IMR-90 (cell line): ENCODE data around the gene CALCOCO1. TPM values are rescaled to one million over a fixed set of nuclear protein-coding genes. Genes with fewer than 3 reads are reported as not detected.

ENCODE experiments used
- ATAC-seq: fragments of 200-7000 bp; cut with Tn5 transposase; 2 replicates; pipeline ENCODE4 v1.9.1; 2020; ENCODE audit warnings: low read depth, mild to moderate bottlenecking, moderate library complexity
- BruUV-seq: library from RNA; stranded (reverse); fragments of 400-500 nt; replicated peaks from 2 replicates; lab custom pipeline; 2021; lab: Mats Ljungman, UMichigan
- CTCF ChIA-PET: fragments of 300-600 bp; formaldehyde crosslinking; extraction: SDS; loops from one replicate; lab custom pipeline; 2021; ENCODE audit warnings: antibody characterized with exemption; lab: Yijun Ruan, JAX
- POLR2A ChIA-PET: fragments of 300-600 bp; sonication (Branson Sonifier 250); formaldehyde crosslinking; loops from one replicate; lab custom pipeline; 2022; ENCODE audit warnings: antibody characterized with exemption; ENCODE audit not compliant: unreplicated experiment; lab: Charles Lee
- DNase-seq: peaks from one replicate; pipeline ENCODE4 v3.0.0; 2013
- H2AFZ ChIP-seq: replicated peaks from 2 replicates; pipeline ENCODE3; 2013; ENCODE audit warnings: low read length, mild to moderate bottlenecking; ENCODE audit not compliant: poor library complexity
- H2AK5ac ChIP-seq: 2 replicates; pipeline ENCODE4 v1.6.1; 2013; ENCODE audit warnings: low read depth, low read length, inconsistent platforms
- H2AK9ac ChIP-seq: replicated peaks from 2 replicates; pipeline ENCODE3; 2013; ENCODE audit warnings: mild to moderate bottlenecking, low read depth, low read length, moderate library complexity; ENCODE audit not compliant: poor library complexity
- H2BK120ac ChIP-seq: 2 replicates; pipeline ENCODE4 v1.6.1; 2013; ENCODE audit warnings: low read depth, low read length, inconsistent platforms
- H2BK15ac ChIP-seq: 3 replicates; pipeline ENCODE4 v1.6.1; 2013; ENCODE audit warnings: low read depth, low read length, inconsistent platforms
- H2BK20ac ChIP-seq: 2 replicates; pipeline ENCODE4 v1.6.1; 2013; ENCODE audit warnings: low read depth, mild to moderate bottlenecking, inconsistent platforms, low read length, moderate library complexity
- H2BK5ac ChIP-seq: 2 replicates; pipeline ENCODE4 v1.6.1; 2013; ENCODE audit warnings: mild to moderate bottlenecking, low read depth, low read length, inconsistent platforms; ENCODE audit not compliant: poor library complexity, severe bottlenecking
- H3K14ac ChIP-seq: replicated peaks from 2 replicates; pipeline ENCODE4 v1.6.1; 2013; ENCODE audit warnings: low read depth, low read length, inconsistent platforms
- H3K18ac ChIP-seq: 2 replicates; pipeline ENCODE4 v1.6.1; 2013; ENCODE audit warnings: low read depth, low read length, control low read depth
- H3K23ac ChIP-seq: 2 replicates; pipeline ENCODE4 v1.6.1; 2013; ENCODE audit warnings: low read depth, low read length, inconsistent platforms
- H3K27ac ChIP-seq: 2 replicates; pipeline ENCODE4 v1.5.1; 2013; ENCODE audit warnings: mild to moderate bottlenecking, control low read depth, low read length; ENCODE audit not compliant: insufficient read depth
- H3K27me3 ChIP-seq: 2 replicates; pipeline ENCODE4 v1.6.1; 2013; ENCODE audit warnings: low read length; ENCODE audit not compliant: control insufficient read depth, insufficient read depth
- H3K36me3 ChIP-seq: 2 replicates; pipeline ENCODE4 v1.6.1; 2013; ENCODE audit warnings: low read length, mixed read lengths; ENCODE audit not compliant: control insufficient read depth, insufficient read depth
- H3K4ac ChIP-seq: 2 replicates; pipeline ENCODE4 v1.6.1; 2013; ENCODE audit warnings: low read depth, low read length, inconsistent platforms
- H3K4me1 ChIP-seq: 2 replicates; pipeline ENCODE4 v1.6.1; 2013; ENCODE audit warnings: low read length, mixed read lengths; ENCODE audit not compliant: control insufficient read depth, insufficient read depth
- H3K4me2 ChIP-seq: 2 replicates; pipeline ENCODE4 v1.6.1; 2013; ENCODE audit warnings: low read depth, mild to moderate bottlenecking, control low read depth, low read length, moderate library complexity
- H3K4me3 ChIP-seq: 2 replicates; pipeline ENCODE4 v1.5.1; 2013; ENCODE audit warnings: low read depth, mild to moderate bottlenecking, control low read depth, low read length, moderate library complexity; ENCODE audit not compliant: insufficient read depth
- H3K56ac ChIP-seq: 2 replicates; pipeline ENCODE4 v1.6.1; 2013; ENCODE audit warnings: low read length, inconsistent platforms; ENCODE audit not compliant: insufficient read depth; ENCODE audit errors: extremely low read depth
- H3K79me1 ChIP-seq, 2 experiments: 2 replicates each; pipeline ENCODE4 v1.6.1; 2013; ENCODE audit warnings: low read length in 2 of 2, inconsistent platforms in 1 of 2, low read depth in 1 of 2
- H3K9ac ChIP-seq: 2 replicates; pipeline ENCODE4 v1.6.1; 2013; ENCODE audit warnings: low read depth, low read length, control low read depth
- H3K9me1 ChIP-seq: 2 replicates; pipeline ENCODE4 v1.6.1; 2013; ENCODE audit warnings: low read length, inconsistent platforms; ENCODE audit not compliant: insufficient read depth
- H3K9me3 ChIP-seq: 2 replicates; pipeline ENCODE4 v1.6.1; 2013; ENCODE audit warnings: low read length; ENCODE audit not compliant: control insufficient read depth, insufficient read depth
- H4K20me1 ChIP-seq: 2 replicates; pipeline ENCODE4 v1.6.1; 2013; ENCODE audit warnings: low read length, inconsistent platforms; ENCODE audit not compliant: insufficient read depth
- H4K5ac ChIP-seq: 2 replicates; pipeline ENCODE4 v1.6.1; 2013; ENCODE audit warnings: mild to moderate bottlenecking, low read depth, low read length, control low read depth
- H4K8ac ChIP-seq, 2 experiments: 2 replicates each; pipeline ENCODE4 v1.6.1; 2013; ENCODE audit warnings: low read depth in 2 of 2, low read length in 2 of 2, control low read depth in 1 of 2, inconsistent platforms in 1 of 2
- H4K91ac ChIP-seq: 2 replicates; pipeline ENCODE4 v1.6.1; 2013; ENCODE audit warnings: low read depth, low read length, inconsistent platforms; ENCODE audit not compliant: insufficient read depth
- BHLHE40 ChIP-seq: fragments of 150-350 bp; IDR thresholded peaks from 2 replicates; pipeline ENCODE4 v1.6.1; 2016; ENCODE audit warnings: mild to moderate bottlenecking, low read depth, low read length
- CEBPB ChIP-seq: IDR thresholded peaks from 2 replicates; pipeline ENCODE4 v1.6.1; 2012; ENCODE audit warnings: low read depth, low read length, improper control_type of control experiment
- CHD1 ChIP-seq: IDR thresholded peaks from 2 replicates; pipeline ENCODE4 v1.6.1; 2012; ENCODE audit warnings: low read depth, low read length, improper control_type of control experiment
- FOS ChIP-seq: fragments of 150-350 bp; IDR thresholded peaks from 2 replicates; pipeline ENCODE4 v1.6.1; 2016; ENCODE audit warnings: low read depth, low read length
- MAFK ChIP-seq: IDR thresholded peaks from 2 replicates; pipeline ENCODE4 v1.6.1; 2012; ENCODE audit warnings: low read depth, low read length, improper control_type of control experiment
- MAZ ChIP-seq: IDR thresholded peaks from 2 replicates; pipeline ENCODE4 v1.6.1; 2012; ENCODE audit warnings: low read depth, mild to moderate bottlenecking, low read length, improper control_type of control experiment, moderate library complexity, borderline replicate concordance
- MXI1 ChIP-seq: IDR thresholded peaks from 2 replicates; pipeline ENCODE4 v1.6.1; 2012; ENCODE audit warnings: low read depth, mild to moderate bottlenecking, low read length, moderate library complexity, borderline replicate concordance
- NFE2L2 ChIP-seq: fragments of 150-350 bp; IDR thresholded peaks from 2 replicates; pipeline ENCODE4 v1.6.1; 2016; ENCODE audit warnings: low read depth, mild to moderate bottlenecking, low read length
- POLR2A ChIP-seq: IDR thresholded peaks from 2 replicates; pipeline ENCODE4 v1.6.1; 2012; ENCODE audit warnings: mild to moderate bottlenecking, low read depth, low read length
- RAD21 ChIP-seq: IDR thresholded peaks from 2 replicates; pipeline ENCODE4 v1.6.1; 2012; ENCODE audit warnings: low read length, improper control_type of control experiment
- RCOR1 ChIP-seq: IDR thresholded peaks from 2 replicates; pipeline ENCODE4 v1.6.1; 2012; ENCODE audit warnings: mild to moderate bottlenecking, low read length, improper control_type of control experiment; ENCODE audit not compliant: insufficient replicate concordance
- RFX5 ChIP-seq: IDR thresholded peaks from 2 replicates; pipeline ENCODE4 v1.8.0; 2012; ENCODE audit warnings: low read depth, mild to moderate bottlenecking, low read length, moderate library complexity
- SMC3 ChIP-seq: fragments of 150-350 bp; IDR thresholded peaks from 2 replicates; pipeline ENCODE4 v1.6.1; 2016; ENCODE audit warnings: low read depth, mild to moderate bottlenecking, antibody characterized with exemption, low read length, moderate library complexity
- WGBS, 2 experiments: methylation state at CpG; one replicate each; pipeline versions ENCODE4 v1.1.5 to v1.1.7; 2013; ENCODE audit warnings: missing lambda C conversion rate in 2 of 2; ENCODE audit not compliant: insufficient read length in 1 of 2; ENCODE audit errors: extremely low coverage in 2 of 2; 5-methylcytosine and 5-hydroxymethylcytosine counted together
- dilution Hi-C: fragments of 300-500 bp; cut with HindIII; formaldehyde crosslinking; loops from one replicate; pipeline ENCODE4 v1.14.3; 2018; ENCODE audit warnings: low sequenced_read_pairs; ENCODE audit not compliant: unreplicated experiment
- in situ Hi-C: fragments of 300-500 bp; cut with MboI; formaldehyde crosslinking; loops from 3 replicates; pipeline ENCODE4 v1.14.3; 2019; ENCODE audit warnings: low sequenced_read_pairs, inconsistent platforms, mixed read lengths
- intact Hi-C: fragments of 100-400 bp; cut with micrococcal nuclease; formaldehyde crosslinking; loops from 2 replicates; pipeline ENCODE4 v1.10.0; 2022
- polyA plus RNA-seq, 3 experiments: library from polyadenylated mRNA; depleted of rRNA; stranded (reverse); fragments of >200 nt; gene quantifications; 2 replicates each; pipeline ENCODE4 v1.2.3, GENCODE V29; 2012; ENCODE audit warnings: low replicate concordance in 1 of 3
- total RNA-seq: library from RNA; depleted of rRNA; stranded (reverse); fragments of >200 nt; gene quantifications from 2 replicates; pipeline ENCODE4 v1.2.3, GENCODE V29; 2012
- TF ChIP-seq, protein P1 (sequence below): fragments of 150-350 bp; IDR thresholded peaks from 2 replicates; pipeline ENCODE4 v1.6.1; 2016; ENCODE audit warnings: low read depth, mild to moderate bottlenecking, low read length, moderate library complexity, borderline replicate concordance
- TF ChIP-seq, protein P2 (sequence below): fragments of 150-350 bp; IDR thresholded peaks from 2 replicates; pipeline ENCODE4 v1.6.1; 2017; ENCODE audit warnings: mild to moderate bottlenecking, antibody characterized with exemption, low read length, low read depth
- TF ChIP-seq, protein P3 (sequence below): conservative IDR thresholded peaks from 2 replicates; pipeline ENCODE4 v1.5.1; 2012; ENCODE audit warnings: mild to moderate bottlenecking, low read depth, low read length, improper control_type of control experiment

CALCOCO1 gene
- total and polyA plus RNA-seq, 2 of the 4 experiments (the other 2 are of a cell fraction), result 156 to 169 TPM

DNA sequence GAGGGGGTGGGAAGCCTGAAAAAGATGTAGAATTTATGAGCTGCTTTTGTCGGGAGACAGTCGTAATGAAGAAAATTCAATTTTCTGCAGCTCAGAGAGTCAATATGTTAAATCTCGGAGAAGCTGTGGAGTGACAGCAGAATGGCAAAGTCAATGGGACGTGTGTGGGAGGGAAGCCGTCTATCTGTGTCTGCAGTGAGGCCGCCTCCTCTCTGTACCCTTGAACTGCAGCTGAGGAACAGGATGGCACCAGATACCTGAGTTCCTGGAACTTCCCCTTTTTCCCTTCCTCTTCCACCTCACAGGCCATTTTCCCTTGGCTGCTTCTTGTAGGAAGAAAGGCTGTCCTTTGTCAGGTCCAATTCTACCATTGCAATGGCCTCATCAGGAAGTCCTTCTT lies 9.3 kb upstream of the CALCOCO1 start:
- no peak overlapping the region for H3K4ac ChIP-seq
- intact Hi-C loops (no loop called here), in situ Hi-C loops (no loop called here), dilution Hi-C loops (no loop called here)
- 0 out of 2 replicates have a peak, but pooled peaks cover 2% of the 10 kb centered on the region for H3K9me3 ChIP-seq
- no peak for DNase-seq
- H4K20me1 ChIP-seq, result no peaks in the 10 kb centered on the region
- no peaks in the 10 kb centered on the region for H3K36me3 ChIP-seq
- H3K4me3 ChIP-seq, result no peak overlapping the region
- WGBS, 2 experiments, result 92% methylated on average over 2 of the region's 6 CpGs; no CpG with 5 or more reads in 1 of the 2 experiments
- H3K79me1 ChIP-seq, result no peaks in the 10 kb centered on the region
- H3K23ac ChIP-seq, result no peak overlapping the region
- H2AK5ac ChIP-seq, result no peak overlapping the region
- H3K18ac ChIP-seq, result no peak overlapping the region
- H2BK120ac ChIP-seq, result no peak overlapping the region
- no peak overlapping the region for H2BK20ac ChIP-seq
- no peak overlapping the region for H2AFZ ChIP-seq
- H3K14ac ChIP-seq, result no peak overlapping the region
- no peak overlapping the region for H4K8ac ChIP-seq
- peaks cover 74% of the 10 kb centered on the region for H3K27me3 ChIP-seq
- H2AK9ac ChIP-seq, result no peak overlapping the region
- no peak overlapping the region for H3K27ac ChIP-seq
- POLR2A ChIA-PET, result interaction anchor here (0.6 kb wide), 1 partner anchor 8 kb away, joined by 4 read pairs; no protein-coding TSS in a partner anchor
- H2BK15ac ChIP-seq, result no peak overlapping the region
- H3K9me1 ChIP-seq, result no peaks in the 10 kb centered on the region; the same call in 1 of the 2 replicates
- H2BK5ac ChIP-seq, result no peak overlapping the region
- no peaks in the 10 kb centered on the region for H3K4me1 ChIP-seq
- ATAC-seq, result no peak
- H4K5ac ChIP-seq, result no peak overlapping the region
- CTCF ChIA-PET, result interaction anchor here (2.0 kb wide), 1 partner anchor 10 kb away, joined by 10 read pairs; no protein-coding TSS in a partner anchor
- H3K56ac ChIP-seq, result no peak overlapping the region
- H3K4me2 ChIP-seq, result no peak overlapping the region
- BruUV-seq, result no TSS peak
- H3K9ac ChIP-seq, result no peak overlapping the region
- TF ChIP-seq NFE2L2 (no peak), BHLHE40 (no peak), CHD1 (no peak), MXI1 (no peak), RCOR1 (no peak), RFX5 (no peak), POLR2A (no peak), FOS (no peak), RAD21 (no peak), CEBPB (no peak), SMC3 (no peak), MAZ (no peak), MAFK (no peak)
- TF ChIP-seq, protein P1, sequence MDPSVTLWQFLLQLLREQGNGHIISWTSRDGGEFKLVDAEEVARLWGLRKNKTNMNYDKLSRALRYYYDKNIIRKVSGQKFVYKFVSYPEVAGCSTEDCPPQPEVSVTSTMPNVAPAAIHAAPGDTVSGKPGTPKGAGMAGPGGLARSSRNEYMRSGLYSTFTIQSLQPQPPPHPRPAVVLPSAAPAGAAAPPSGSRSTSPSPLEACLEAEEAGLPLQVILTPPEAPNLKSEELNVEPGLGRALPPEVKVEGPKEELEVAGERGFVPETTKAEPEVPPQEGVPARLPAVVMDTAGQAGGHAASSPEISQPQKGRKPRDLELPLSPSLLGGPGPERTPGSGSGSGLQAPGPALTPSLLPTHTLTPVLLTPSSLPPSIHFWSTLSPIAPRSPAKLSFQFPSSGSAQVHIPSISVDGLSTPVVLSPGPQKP, result no peak
- TF ChIP-seq, protein P2, sequence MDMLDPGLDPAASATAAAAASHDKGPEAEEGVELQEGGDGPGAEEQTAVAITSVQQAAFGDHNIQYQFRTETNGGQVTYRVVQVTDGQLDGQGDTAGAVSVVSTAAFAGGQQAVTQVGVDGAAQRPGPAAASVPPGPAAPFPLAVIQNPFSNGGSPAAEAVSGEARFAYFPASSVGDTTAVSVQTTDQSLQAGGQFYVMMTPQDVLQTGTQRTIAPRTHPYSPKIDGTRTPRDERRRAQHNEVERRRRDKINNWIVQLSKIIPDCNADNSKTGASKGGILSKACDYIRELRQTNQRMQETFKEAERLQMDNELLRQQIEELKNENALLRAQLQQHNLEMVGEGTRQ, result no peak
- TF ChIP-seq, protein P3, sequence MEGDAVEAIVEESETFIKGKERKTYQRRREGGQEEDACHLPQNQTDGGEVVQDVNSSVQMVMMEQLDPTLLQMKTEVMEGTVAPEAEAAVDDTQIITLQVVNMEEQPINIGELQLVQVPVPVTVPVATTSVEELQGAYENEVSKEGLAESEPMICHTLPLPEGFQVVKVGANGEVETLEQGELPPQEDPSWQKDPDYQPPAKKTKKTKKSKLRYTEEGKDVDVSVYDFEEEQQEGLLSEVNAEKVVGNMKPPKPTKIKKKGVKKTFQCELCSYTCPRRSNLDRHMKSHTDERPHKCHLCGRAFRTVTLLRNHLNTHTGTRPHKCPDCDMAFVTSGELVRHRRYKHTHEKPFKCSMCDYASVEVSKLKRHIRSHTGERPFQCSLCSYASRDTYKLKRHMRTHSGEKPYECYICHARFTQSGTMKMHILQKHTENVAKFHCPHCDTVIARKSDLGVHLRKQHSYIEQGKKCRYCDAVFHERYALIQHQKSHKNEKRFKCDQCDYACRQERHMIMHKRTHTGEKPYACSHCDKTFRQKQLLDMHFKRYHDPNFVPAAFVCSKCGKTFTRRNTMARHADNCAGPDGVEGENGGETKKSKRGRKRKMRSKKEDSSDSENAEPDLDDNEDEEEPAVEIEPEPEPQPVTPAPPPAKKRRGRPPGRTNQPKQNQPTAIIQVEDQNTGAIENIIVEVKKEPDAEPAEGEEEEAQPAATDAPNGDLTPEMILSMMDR, result no peak
- H4K91ac ChIP-seq, result no peak overlapping the region
